ENCODE data around the gene MOGAT2. TPM values are rescaled to one million over a fixed set of nuclear protein-coding genes. Genes with fewer than 3 reads are reported as not detected.
"Not testable (repeated sequence)": the region's sequence is repeated elsewhere in the genome, so short reads cannot be mapped to it uniquely, and the experiment has no call there.

Gene MOGAT2
- total and polyA plus RNA-seq, 7 experiments from 2014 or later = not detected

- Histone ChIP-seq H3K27me3 (ENCODE audit: control insufficient read depth in 2 of 2, insufficient read depth in 2 of 2, low read length in 2 of 2) (no peaks in the 10 kb centered on the region), H3K4me1 (ENCODE audit: control insufficient read depth in 2 of 2, insufficient read depth in 2 of 2, low read length in 2 of 2) (no peaks in the 10 kb centered on the region), H3K36me3 (ENCODE audit: control insufficient read depth in 2 of 3, insufficient read depth in 3 of 3, low read length in 3 of 3) (no peaks in the 10 kb centered on the region), H3K4me3 (ENCODE audit: low read length) (no peak overlapping the region), H3K9me3 (ENCODE audit: control insufficient read depth in 2 of 3, low read length in 3 of 3) (no peaks in the 10 kb centered on the region), H3K27ac (ENCODE audit: low read depth, low read length) (no peak overlapping the region)
- CTCF ChIA-PET = no interaction called here
- H3K4me3 Mint-ChIP-seq = no peak overlapping the region
- no peak overlapping the region for H3K27ac Mint-ChIP-seq
- no peaks in the 10 kb centered on the region for H3K4me1 Mint-ChIP-seq
- no peaks in the 10 kb centered on the region for H3K9me3 Mint-ChIP-seq
- POLR2A ChIA-PET = interaction anchor here (0.6 kb wide), 1 partner anchor 1527 kb away, joined by 6 read pairs; no protein-coding TSS in a partner anchor
- no peaks in the 10 kb centered on the region for H3K36me3 Mint-ChIP-seq
- ATAC-seq (no peak), DNase-seq (no peak)
- intact Hi-C loops (cut with micrococcal nuclease) = no loop called here
- H3K27me3 Mint-ChIP-seq = peaks cover 4 to 24% (median 9%) of the 10 kb centered on the region in 5 donors
Measured at GRCh38 chr11:75735181-75735845, 17.7 kb downstream of the MOGAT2 start.

DNA sequence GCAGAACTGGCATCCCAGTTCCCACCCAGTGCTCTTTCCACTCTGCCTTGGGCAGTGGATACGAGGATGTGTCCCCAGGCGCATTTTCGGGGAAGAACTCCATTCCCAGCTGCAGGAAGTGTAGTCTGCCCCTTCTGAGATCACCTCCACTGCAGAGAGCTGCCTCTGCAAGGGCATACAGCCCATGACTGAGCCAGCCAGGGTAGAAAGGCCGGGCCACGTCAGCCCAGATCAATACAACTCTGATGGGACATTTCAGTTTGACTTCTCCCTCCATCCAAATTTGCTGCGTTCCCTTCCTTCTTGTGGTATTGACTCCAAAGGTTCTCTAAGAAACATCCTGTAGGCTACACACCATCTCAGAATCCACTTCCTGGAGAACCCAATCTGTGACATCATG, 19.7 kb downstream of the MOGAT2 start:
- no peaks in the 10 kb centered on the region for H3K9me3 Mint-ChIP-seq
- H3K4me1 Mint-ChIP-seq = no peaks in the 10 kb centered on the region
- H3K36me3 Mint-ChIP-seq = no peaks in the 10 kb centered on the region
- Histone ChIP-seq H3K36me3 (ENCODE audit: control insufficient read depth in 2 of 3, insufficient read depth in 3 of 3, low read length in 3 of 3) (no peaks in the 10 kb centered on the region), H3K4me3 (ENCODE audit: low read length) (no peak overlapping the region), H3K4me1 (ENCODE audit: control insufficient read depth in 2 of 2, insufficient read depth in 2 of 2, low read length in 2 of 2) (no peaks in the 10 kb centered on the region), H3K27ac (ENCODE audit: low read depth, low read length) (no peak overlapping the region), H3K27me3 (ENCODE audit: control insufficient read depth in 2 of 2, insufficient read depth in 2 of 2, low read length in 2 of 2) (no peaks in the 10 kb centered on the region), H3K9me3 (ENCODE audit: control insufficient read depth in 2 of 3, low read length in 3 of 3) (no peaks in the 10 kb centered on the region)
- intact Hi-C loops (cut with micrococcal nuclease) = no loop called here
- peaks cover 0 to 37% (median 9%) of the 10 kb centered on the region in 5 donors for H3K27me3 Mint-ChIP-seq
- ChIA-PET POLR2A (no interaction called here), CTCF (no interaction called here)
- DNase-seq (no peak), ATAC-seq (no peak)
- H3K4me3 Mint-ChIP-seq = no peak overlapping the region
- no peak overlapping the region for H3K27ac Mint-ChIP-seq

- H3K27me3 ChIP-seq (ENCODE audit: control insufficient read depth in 2 of 2, insufficient read depth in 2 of 2, low read length in 2 of 2) = no peaks in the 10 kb centered on the region
- H3K4me3 ChIP-seq (ENCODE audit: low read length) = no peak overlapping the region
- Mint-ChIP-seq H3K4me3 (no peak overlapping the region), H3K4me1 (peaks cover 0 to 2% (median 0%) of the 10 kb centered on the region in 7 donors), H3K36me3 (no peaks in the 10 kb centered on the region), H3K27me3 (peaks cover 9 to 54% (median 19%) of the 10 kb centered on the region in 5 donors), H3K27ac (no peak overlapping the region), H3K9me3 (no peaks in the 10 kb centered on the region)
- H3K27ac ChIP-seq (ENCODE audit: low read depth, low read length) = no peak overlapping the region
- intact Hi-C loops (cut with micrococcal nuclease) = no loop called here
- ChIA-PET CTCF (no interaction called here), POLR2A (no interaction called here)
- H3K9me3 ChIP-seq (ENCODE audit: control insufficient read depth in 2 of 3, low read length in 3 of 3) = no peaks in the 10 kb centered on the region
- no peaks in the 10 kb centered on the region for H3K4me1 ChIP-seq (ENCODE audit: control insufficient read depth in 2 of 2, insufficient read depth in 2 of 2, low read length in 2 of 2)
- no peak for ATAC-seq
- no peak for DNase-seq
- H3K36me3 ChIP-seq (ENCODE audit: control insufficient read depth in 2 of 3, insufficient read depth in 3 of 3, low read length in 3 of 3) = no peaks in the 10 kb centered on the region
Measured at GRCh38 chr11:75740681-75741080, 23.0 kb downstream of the MOGAT2 start.

DNA sequence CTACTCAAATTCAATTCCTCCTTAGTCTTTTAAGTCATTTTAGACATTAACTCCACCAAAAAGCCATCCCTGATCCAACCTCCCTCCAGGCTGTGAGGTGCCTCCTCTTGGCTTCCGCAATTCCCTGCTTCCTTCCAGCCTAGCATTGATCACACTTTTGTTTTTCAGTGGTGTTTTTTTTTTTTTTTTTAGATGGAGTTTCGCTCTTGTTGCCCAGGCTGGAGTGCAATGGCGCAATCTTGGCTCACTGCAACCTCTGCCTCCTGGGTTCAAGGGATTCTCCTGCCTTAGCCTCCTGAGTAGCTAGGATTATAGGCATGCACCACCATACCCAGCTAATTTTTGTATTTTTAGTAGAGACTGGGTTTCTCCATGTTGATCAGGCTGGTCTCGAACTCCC, 25.5 kb downstream of the MOGAT2 start:
- DNase-seq; H3K27me3 ChIP-seq (ENCODE audit: control insufficient read depth in 2 of 2, insufficient read depth in 2 of 2, low read length in 2 of 2); intact Hi-C loops (cut with micrococcal nuclease); H3K27ac ChIP-seq (ENCODE audit: low read depth, low read length); H3K9me3 ChIP-seq (ENCODE audit: control insufficient read depth in 2 of 3, low read length in 3 of 3); H3K27ac Mint-ChIP-seq; H3K36me3 ChIP-seq (ENCODE audit: control insufficient read depth in 2 of 3, insufficient read depth in 3 of 3, low read length in 3 of 3); H3K4me3 Mint-ChIP-seq; H3K36me3 Mint-ChIP-seq; ATAC-seq; CTCF ChIA-PET; H3K4me1 ChIP-seq (ENCODE audit: control insufficient read depth in 2 of 2, insufficient read depth in 2 of 2, low read length in 2 of 2); H3K4me1 Mint-ChIP-seq; H3K4me3 ChIP-seq (ENCODE audit: low read length); H3K9me3 Mint-ChIP-seq: not testable (repeated sequence)
- POLR2A ChIA-PET = interaction anchor here (1.2 kb wide), 1 partner anchor 845 kb away, joined by 5 read pairs; no protein-coding TSS in a partner anchor
- H3K27me3 Mint-ChIP-seq = peaks cover 0 to 54% (median 20%) of the 10 kb centered on the region in 5 donors

DNA sequence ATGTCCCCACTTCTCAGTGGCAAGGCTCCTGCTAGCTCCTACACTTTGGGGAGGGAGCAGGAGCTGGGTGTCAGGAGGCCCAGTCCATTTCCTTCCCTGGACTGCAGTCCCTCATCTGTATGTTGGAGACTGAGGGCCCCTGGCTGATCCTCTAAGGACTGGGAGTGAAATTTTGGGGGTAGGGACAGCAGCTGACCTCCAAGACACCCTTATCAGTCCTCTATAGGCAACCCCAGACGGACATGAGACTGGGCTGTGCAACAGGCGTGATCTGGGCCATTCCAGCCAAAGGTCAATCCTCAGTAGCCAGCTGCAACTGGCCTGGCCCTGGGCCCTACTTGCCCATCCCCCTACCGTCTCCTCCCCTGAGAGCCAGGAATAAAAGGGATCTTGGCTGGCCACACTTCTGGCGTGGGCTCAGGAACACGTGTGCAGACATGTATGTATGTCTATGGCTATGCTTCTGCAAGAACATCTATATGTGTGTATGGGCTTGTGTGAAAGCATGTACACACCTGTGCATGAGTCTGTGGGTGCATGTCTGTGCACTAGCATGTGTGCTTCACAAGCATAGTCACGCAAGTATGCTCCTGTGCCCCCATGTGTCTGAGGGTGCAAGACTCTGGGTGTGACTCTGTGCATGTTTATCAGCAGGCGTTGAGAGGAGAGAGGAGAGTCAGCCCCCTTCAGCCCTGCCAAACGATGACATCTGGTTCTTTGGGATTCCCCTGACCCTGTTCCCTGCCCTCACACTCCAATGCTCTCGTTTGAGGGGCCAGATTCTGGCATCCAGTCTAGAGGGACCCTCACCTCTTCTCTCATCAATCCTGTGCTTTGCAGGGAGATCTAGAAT, 26.3 kb downstream of the MOGAT2 start:
- no peaks in the 10 kb centered on the region for H3K36me3 ChIP-seq (ENCODE audit: control insufficient read depth in 2 of 3, insufficient read depth in 3 of 3, low read length in 3 of 3)
- no peak overlapping the region for H3K27ac Mint-ChIP-seq
- H3K27me3 Mint-ChIP-seq = peaks cover 0 to 46% (median 22%) of the 10 kb centered on the region in 5 donors
- H3K4me1 Mint-ChIP-seq = peaks cover 0 to 5% (median 0%) of the 10 kb centered on the region in 7 donors
- POLR2A ChIA-PET = interaction anchor here (1.2 kb wide), 1 partner anchor 846 kb away, joined by 5 read pairs; no protein-coding TSS in a partner anchor
- no peak overlapping the region for H3K4me3 ChIP-seq (ENCODE audit: low read length)
- H3K27me3 ChIP-seq (ENCODE audit: control insufficient read depth in 2 of 2, insufficient read depth in 2 of 2, low read length in 2 of 2) = no peaks in the 10 kb centered on the region
- ATAC-seq = no peak
- no peaks in the 10 kb centered on the region for H3K36me3 Mint-ChIP-seq
- peaks cover 0 to 4% (median 0%) of the 10 kb centered on the region in 11 donors for H3K9me3 Mint-ChIP-seq
- no peak overlapping the region for H3K27ac ChIP-seq (ENCODE audit: low read depth, low read length)
- CTCF ChIA-PET = no interaction called here
- H3K4me3 Mint-ChIP-seq = no peak overlapping the region
- intact Hi-C loops (cut with micrococcal nuclease) = no loop called here
- H3K9me3 ChIP-seq (ENCODE audit: control insufficient read depth in 2 of 3, low read length in 3 of 3) = no peaks in the 10 kb centered on the region
- no peaks in the 10 kb centered on the region for H3K4me1 ChIP-seq (ENCODE audit: control insufficient read depth in 2 of 2, insufficient read depth in 2 of 2, low read length in 2 of 2)
- DNase-seq = no peak

DNA sequence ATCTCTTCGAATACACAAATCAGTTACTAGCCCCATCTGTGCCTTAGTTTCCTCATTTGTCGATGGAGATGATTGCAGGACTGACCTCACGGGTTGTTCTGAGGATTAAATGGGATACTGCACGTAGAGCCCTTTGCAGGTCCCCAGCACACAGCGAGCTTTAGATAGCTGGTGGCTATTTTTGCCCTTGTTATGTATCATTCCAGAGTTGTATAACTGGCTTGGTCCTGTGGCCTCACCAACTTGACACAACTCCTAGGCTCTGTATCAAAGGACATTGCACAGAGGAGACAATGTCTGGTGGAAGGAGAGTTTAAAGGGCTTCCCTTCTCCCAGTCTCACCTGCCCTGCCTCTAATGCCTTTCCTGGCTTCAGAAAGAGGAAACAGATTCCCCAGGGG, 28.2 kb downstream of the MOGAT2 start:
- DNase-seq (no peak), ATAC-seq (no peak)
- H3K27me3 ChIP-seq (ENCODE audit: control insufficient read depth in 2 of 2, insufficient read depth in 2 of 2, low read length in 2 of 2) = no peaks in the 10 kb centered on the region
- Mint-ChIP-seq H3K27me3 (peaks cover 0 to 37% (median 22%) of the 10 kb centered on the region in 5 donors), H3K4me1 (peaks cover 0 to 5% (median 0%) of the 10 kb centered on the region in 7 donors), H3K36me3 (no peaks in the 10 kb centered on the region), H3K4me3 (no peak overlapping the region), H3K9me3 (peaks cover 0 to 4% (median 0%) of the 10 kb centered on the region in 11 donors), H3K27ac (no peak overlapping the region)
- H3K36me3 ChIP-seq (ENCODE audit: control insufficient read depth in 2 of 3, insufficient read depth in 3 of 3, low read length in 3 of 3) = no peaks in the 10 kb centered on the region
- H3K9me3 ChIP-seq (ENCODE audit: control insufficient read depth in 2 of 3, low read length in 3 of 3) = no peaks in the 10 kb centered on the region
- H3K4me3 ChIP-seq (ENCODE audit: low read length) = no peak overlapping the region
- ChIA-PET CTCF (no interaction called here), POLR2A (no interaction called here)
- H3K4me1 ChIP-seq (ENCODE audit: control insufficient read depth in 2 of 2, insufficient read depth in 2 of 2, low read length in 2 of 2) = no peaks in the 10 kb centered on the region
- intact Hi-C loops (cut with micrococcal nuclease) = no loop called here
- no peak overlapping the region for H3K27ac ChIP-seq (ENCODE audit: low read depth, low read length)
